ENCODE measurements around the gene SGPP2. TPM values are rescaled to one million over a fixed set of nuclear protein-coding genes. Genes with fewer than 3 reads are reported as not detected.

Gene SGPP2
- total and polyA plus RNA-seq, 2 donors from 2014 or later, result 8.2 to 89.8 TPM

DNA sequence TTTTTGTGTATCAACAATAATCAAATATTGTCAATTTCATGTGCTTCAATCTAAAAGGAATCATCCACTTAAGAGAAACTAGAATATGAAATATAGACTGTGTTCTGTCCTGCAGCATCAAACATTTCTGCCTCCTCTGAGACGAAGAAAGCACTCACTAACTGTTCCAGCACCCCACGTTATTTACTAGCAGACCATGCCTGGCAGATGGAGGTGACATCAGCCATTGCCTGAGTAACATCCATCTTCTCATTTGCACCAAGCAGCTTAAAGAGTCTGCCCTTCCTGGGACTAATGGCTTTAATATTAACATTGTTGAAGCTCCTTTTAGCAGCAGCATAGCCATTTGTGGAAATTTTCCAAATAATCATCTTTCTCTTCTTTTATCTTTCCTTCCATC is 25.7 kb downstream of the SGPP2 start:
- TF ChIP-seq, protein P1, sequence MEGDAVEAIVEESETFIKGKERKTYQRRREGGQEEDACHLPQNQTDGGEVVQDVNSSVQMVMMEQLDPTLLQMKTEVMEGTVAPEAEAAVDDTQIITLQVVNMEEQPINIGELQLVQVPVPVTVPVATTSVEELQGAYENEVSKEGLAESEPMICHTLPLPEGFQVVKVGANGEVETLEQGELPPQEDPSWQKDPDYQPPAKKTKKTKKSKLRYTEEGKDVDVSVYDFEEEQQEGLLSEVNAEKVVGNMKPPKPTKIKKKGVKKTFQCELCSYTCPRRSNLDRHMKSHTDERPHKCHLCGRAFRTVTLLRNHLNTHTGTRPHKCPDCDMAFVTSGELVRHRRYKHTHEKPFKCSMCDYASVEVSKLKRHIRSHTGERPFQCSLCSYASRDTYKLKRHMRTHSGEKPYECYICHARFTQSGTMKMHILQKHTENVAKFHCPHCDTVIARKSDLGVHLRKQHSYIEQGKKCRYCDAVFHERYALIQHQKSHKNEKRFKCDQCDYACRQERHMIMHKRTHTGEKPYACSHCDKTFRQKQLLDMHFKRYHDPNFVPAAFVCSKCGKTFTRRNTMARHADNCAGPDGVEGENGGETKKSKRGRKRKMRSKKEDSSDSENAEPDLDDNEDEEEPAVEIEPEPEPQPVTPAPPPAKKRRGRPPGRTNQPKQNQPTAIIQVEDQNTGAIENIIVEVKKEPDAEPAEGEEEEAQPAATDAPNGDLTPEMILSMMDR (IDR thresholded peaks at IDR 0.05; ENCODE audit: borderline replicate concordance, extremely low read depth, insufficient read depth), result no peak
- Histone ChIP-seq H3K27me3 (ENCODE audit: control insufficient read depth, insufficient read depth, low read length) (no peaks in the 10 kb centered on the region), H3K9me3 (ENCODE audit: control insufficient read depth in 2 of 3, insufficient read depth in 1 of 3, low read length in 3 of 3) (no peaks in the 10 kb centered on the region), H3K27ac (ENCODE audit: low read depth in 2 of 2, low read length in 2 of 2) (no peak overlapping the region), H3K4me3 (ENCODE audit: low read length in 3 of 3) (no peak overlapping the region), H3K36me3 (ENCODE audit: control insufficient read depth in 2 of 3, insufficient read depth in 3 of 3, low read length in 3 of 3) (no peaks in the 10 kb centered on the region), H3K4me1 (ENCODE audit: control insufficient read depth in 2 of 3, insufficient read depth in 2 of 3, low read depth in 1 of 3, low read length in 3 of 3) (peaks cover 0 to 7% (median 0%) of the 10 kb centered on the region in 3 donors), H3K9ac (ENCODE audit: low read length in 3 of 3) (no peak overlapping the region)
- intact Hi-C loops (cut with DNase I), result no loop called here
- DNase-seq (no peak), FAIRE-seq (no peak)

DNA sequence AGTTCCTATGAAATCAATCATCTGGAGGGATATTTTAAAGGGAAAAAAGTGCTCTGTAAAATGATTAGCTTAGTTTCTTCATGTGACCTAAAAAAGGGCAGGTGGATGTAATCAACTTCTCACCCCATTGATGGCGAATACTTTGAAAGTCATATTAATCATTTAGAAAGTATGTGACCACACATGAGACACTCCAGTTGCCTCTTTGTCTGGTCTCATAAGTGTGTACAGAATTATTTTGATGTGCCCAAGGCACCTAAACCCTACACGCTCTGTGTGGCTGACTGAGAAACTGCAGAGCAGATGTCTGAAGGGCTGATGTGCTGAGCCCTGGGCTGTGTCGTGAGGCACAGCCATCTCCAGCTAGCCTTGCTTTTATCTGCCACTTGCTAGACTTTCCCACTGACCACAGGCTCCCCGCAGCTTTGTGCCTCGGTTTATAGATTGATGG is 26.9 kb downstream of the SGPP2 start:
- H3K4me1 ChIP-seq (ENCODE audit: control insufficient read depth in 2 of 3, insufficient read depth in 2 of 3, low read depth in 1 of 3, low read length in 3 of 3), result peaks cover 0 to 7% (median 0%) of the 10 kb centered on the region in 3 donors
- H3K9me3 ChIP-seq (ENCODE audit: control insufficient read depth in 2 of 3, insufficient read depth in 1 of 3, low read length in 3 of 3), result no peaks in the 10 kb centered on the region
- DNase-seq (peak in 1 of 5 donors; percentile 42), FAIRE-seq (no peak)
- no peak overlapping the region for H3K27ac ChIP-seq (ENCODE audit: low read depth in 2 of 2, low read length in 2 of 2)
- H3K4me3 ChIP-seq (ENCODE audit: low read length in 3 of 3), result no peak overlapping the region
- TF ChIP-seq, protein P1 (IDR thresholded peaks at IDR 0.05; ENCODE audit: borderline replicate concordance, extremely low read depth, insufficient read depth), result no peak
- H3K9ac ChIP-seq (ENCODE audit: low read length in 3 of 3), result no peak overlapping the region
- intact Hi-C loops (cut with DNase I), result no loop called here
- no peaks in the 10 kb centered on the region for H3K27me3 ChIP-seq (ENCODE audit: control insufficient read depth, insufficient read depth, low read length)
- H3K36me3 ChIP-seq (ENCODE audit: control insufficient read depth in 2 of 3, insufficient read depth in 3 of 3, low read length in 3 of 3), result no peaks in the 10 kb centered on the region

DNA sequence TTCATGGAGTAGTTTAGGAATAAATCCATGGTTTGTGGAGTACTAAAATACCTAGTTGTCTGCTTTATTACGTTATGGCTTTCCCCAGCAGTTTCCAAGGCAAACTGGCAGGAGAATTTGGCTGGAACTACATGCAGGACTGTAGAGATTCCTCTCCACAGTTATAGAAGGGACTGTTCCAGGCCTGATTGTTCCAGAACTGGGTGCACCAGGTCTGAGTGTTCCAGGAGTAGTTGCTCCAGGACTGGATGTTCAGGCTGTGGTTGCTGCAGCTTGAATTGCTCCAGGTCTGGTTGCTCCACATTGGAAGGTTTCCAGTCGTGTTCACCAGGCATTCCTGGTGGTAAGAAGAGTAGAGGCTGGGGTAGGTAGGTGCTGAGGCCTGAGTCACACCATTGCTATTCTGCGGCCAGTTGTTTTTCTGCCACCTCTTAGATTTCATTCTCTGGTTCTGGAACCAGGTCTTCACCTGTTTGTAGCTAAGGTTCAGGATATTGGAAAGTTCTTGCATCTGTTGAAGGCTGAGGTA is 28.1 kb downstream of the SGPP2 start:
- intact Hi-C loops (cut with DNase I), result no loop called here
- TF ChIP-seq, protein P1 (IDR thresholded peaks at IDR 0.05; ENCODE audit: borderline replicate concordance, extremely low read depth, insufficient read depth), result no peak
- Histone ChIP-seq H3K4me3 (ENCODE audit: low read length in 3 of 3) (no peak overlapping the region), H3K9me3 (ENCODE audit: control insufficient read depth in 2 of 3, insufficient read depth in 1 of 3, low read length in 3 of 3) (no peaks in the 10 kb centered on the region), H3K4me1 (ENCODE audit: control insufficient read depth in 2 of 3, insufficient read depth in 2 of 3, low read depth in 1 of 3, low read length in 3 of 3) (peaks cover 0 to 7% (median 0%) of the 10 kb centered on the region in 3 donors), H3K27me3 (ENCODE audit: control insufficient read depth, insufficient read depth, low read length) (no peaks in the 10 kb centered on the region), H3K27ac (ENCODE audit: low read depth in 2 of 2, low read length in 2 of 2) (no peak overlapping the region), H3K9ac (ENCODE audit: low read length in 3 of 3) (no peak overlapping the region), H3K36me3 (ENCODE audit: control insufficient read depth in 2 of 3, insufficient read depth in 3 of 3, low read length in 3 of 3) (no peaks in the 10 kb centered on the region)
- FAIRE-seq, result no peak
- DNase-seq, result no peak
